Activated CD4-positive, alpha-beta T cell treated with anti-CD3 and anti-CD28 coated beads for 36 hours (primary cell): Measurements from ENCODE around the gene TULP1. TPM values are rescaled to one million over a fixed set of nuclear protein-coding genes. Genes with fewer than 3 reads are reported as not detected.

Experiments used
- ATAC-seq: fragments of 200-7000 bp; cut with Tn5 transposase; one replicate; pipeline ENCODE4 v1.10.0; 2021; ENCODE audit warnings: mild to moderate bottlenecking, moderate library complexity
- CTCF ChIA-PET: fragments of 350-600 bp; sonication (Branson Sonifier 250); formaldehyde crosslinking; loops from one replicate; lab custom pipeline; 2021; ENCODE audit warnings: antibody characterized with exemption; lab: Charles Lee
- POLR2A ChIA-PET: fragments of 350-600 bp; sonication (Branson Sonifier 250); formaldehyde crosslinking; loops from one replicate; lab custom pipeline; 2021; ENCODE audit warnings: antibody characterized with exemption, inconsistent platforms; lab: Charles Lee
- DNase-seq: peaks from one replicate; pipeline ENCODE4 v3.0.0-alpha.2; 2020
- H3K27ac Mint-ChIP-seq: one replicate; pipeline ENCODE4 v1.8.0; 2021; ENCODE audit warnings: mixed read lengths
- H3K27me3 Mint-ChIP-seq: one replicate; pipeline ENCODE4 v1.8.0; 2021; ENCODE audit warnings: mixed read lengths
- H3K36me3 Mint-ChIP-seq: one replicate; pipeline ENCODE4 v1.8.0; 2021; ENCODE audit warnings: low read depth, mixed read lengths
- H3K4me1 Mint-ChIP-seq: one replicate; pipeline ENCODE4 v1.8.0; 2021; ENCODE audit warnings: mixed read lengths
- H3K4me3 Mint-ChIP-seq: one replicate; pipeline ENCODE4 v1.8.0; 2021; ENCODE audit warnings: mild to moderate bottlenecking, moderate library complexity, mixed read lengths
- H3K9me3 Mint-ChIP-seq: one replicate; pipeline ENCODE4 v1.8.0; 2021; ENCODE audit warnings: low read depth, mixed read lengths
- intact Hi-C, 2 experiments: fragments of 100-400 bp; cut with DNase I in 1 of 2; cut with micrococcal nuclease in 1 of 2; formaldehyde crosslinking; loops; one replicate each; pipeline versions ENCODE4 v1.14.2 to v1.15.1; 2022 to 2024; cut with DNase I, micrococcal nuclease
- total RNA-seq, 2 experiments: library from RNA; stranded (reverse); gene quantifications; one replicate each; pipeline ENCODE4 v1.2.3, GENCODE V29; 2021

TULP1 gene
- total RNA-seq, 2 experiments from 2014 or later: not detected

GRCh38 chr6:35508027-35508426, 4.7 kb downstream of the TULP1 start:
- H3K36me3 Mint-ChIP-seq: no peaks in the 10 kb centered on the region
- ChIA-PET CTCF (interaction anchor here (2.1 kb wide), 1 partner anchor 44 kb away, joined by 6 read pairs; no protein-coding TSS in a partner anchor), POLR2A (interaction anchor here (1.3 kb wide), 1 partner anchor 37 kb away, joined by 7 read pairs; no protein-coding TSS in a partner anchor)
- H3K9me3 Mint-ChIP-seq: no peaks in the 10 kb centered on the region
- intact Hi-C loops: no loop called here
- DNase-seq (no peak), ATAC-seq (no peak)
- no peak overlapping the region for H3K27ac Mint-ChIP-seq
- H3K4me1 Mint-ChIP-seq: no peaks in the 10 kb centered on the region
- peaks cover 11% of the 10 kb centered on the region for H3K27me3 Mint-ChIP-seq
- H3K4me3 Mint-ChIP-seq: no peak overlapping the region

- Mint-ChIP-seq H3K27ac (no peak overlapping the region), H3K9me3 (no peaks in the 10 kb centered on the region), H3K4me3 (no peak overlapping the region), H3K27me3 (peaks cover 10% of the 10 kb centered on the region), H3K36me3 (no peaks in the 10 kb centered on the region), H3K4me1 (no peaks in the 10 kb centered on the region)
- DNase-seq (no peak), ATAC-seq (no peak)
- CTCF ChIA-PET: interaction anchor here (0.6 to 2.1 kb wide), 4 partner anchors 16 to 251 kb away, joined by 3 to 6 read pairs (median 4); no protein-coding TSS in a partner anchor
- intact Hi-C loops: no loop called here
- POLR2A ChIA-PET: interaction anchor here (0.5 to 1.3 kb wide), 2 partner anchors 36 to 851 kb away, joined by 5 to 7 read pairs; no protein-coding TSS in a partner anchor
Observed at GRCh38 chr6:35507221-35507620, 5.5 kb downstream of the TULP1 start.

GRCh38 chr6:35506536-35506935, 6.2 kb downstream of the TULP1 start:
- Mint-ChIP-seq H3K27me3 (peaks cover 11% of the 10 kb centered on the region), H3K27ac (no peak overlapping the region), H3K36me3 (no peaks in the 10 kb centered on the region), H3K9me3 (no peaks in the 10 kb centered on the region), H3K4me1 (no peaks in the 10 kb centered on the region), H3K4me3 (no peak overlapping the region)
- intact Hi-C loops: no loop called here
- ChIA-PET POLR2A (interaction anchor here (0.5 to 0.6 kb wide), 2 partner anchors 27 to 850 kb away, joined by 3 to 5 read pairs; no protein-coding TSS in a partner anchor), CTCF (interaction anchor here (0.6 to 2.1 kb wide), 4 partner anchors 10 to 46 kb away, joined by 3 to 6 read pairs (median 4); partner anchors contain the start of gene TEAD3)
- no peak for DNase-seq
- no peak for ATAC-seq

- no peak overlapping the region for H3K27ac Mint-ChIP-seq
- no peaks in the 10 kb centered on the region for H3K4me1 Mint-ChIP-seq
- ATAC-seq (no peak), DNase-seq (no peak)
- H3K27me3 Mint-ChIP-seq: peaks cover 7% of the 10 kb centered on the region
- H3K36me3 Mint-ChIP-seq: no peaks in the 10 kb centered on the region
- POLR2A ChIA-PET: interaction anchor here (0.6 kb wide), 1 partner anchor 27 kb away, joined by 3 read pairs; no protein-coding TSS in a partner anchor
- CTCF ChIA-PET: interaction anchor here (0.7 to 1.0 kb wide), 2 partner anchors 9 to 16 kb away, joined by 3 to 6 read pairs; partner anchors contain the start of gene TEAD3
- H3K4me3 Mint-ChIP-seq: no peak overlapping the region
- no peaks in the 10 kb centered on the region for H3K9me3 Mint-ChIP-seq
- intact Hi-C loops: no loop called here
Observed at GRCh38 chr6:35505999-35506412, 6.7 kb downstream of the TULP1 start.

- ChIA-PET CTCF (interaction anchor here (0.8 kb wide), 1 partner anchor 194 kb away, joined by 3 read pairs; no protein-coding TSS in a partner anchor), POLR2A (no interaction called here)
- Mint-ChIP-seq H3K4me3 (no peak overlapping the region), H3K27ac (no peak overlapping the region), H3K27me3 (peaks cover 6% of the 10 kb centered on the region), H3K4me1 (no peaks in the 10 kb centered on the region), H3K9me3 (no peaks in the 10 kb centered on the region), H3K36me3 (no peaks in the 10 kb centered on the region)
- intact Hi-C loops: no loop called here
- DNase-seq (no peak), ATAC-seq (no peak)
Observed at GRCh38 chr6:35503534-35503933, 9.2 kb downstream of the TULP1 start.

- Mint-ChIP-seq H3K9me3 (no peaks in the 10 kb centered on the region), H3K27ac (no peak overlapping the region), H3K4me1 (no peaks in the 10 kb centered on the region), H3K36me3 (no peaks in the 10 kb centered on the region), H3K4me3 (no peak overlapping the region), H3K27me3 (peaks cover 7% of the 10 kb centered on the region)
- ATAC-seq (no peak), DNase-seq (no peak)
- CTCF ChIA-PET: interaction anchor here (0.8 to 1.7 kb wide), 2 partner anchors 21 to 236 kb away, joined by 3 read pairs; partner anchors contain the start of gene ARMC12
- POLR2A ChIA-PET: no interaction called here
- intact Hi-C loops: no loop called here
Observed at GRCh38 chr6:35501784-35502183, 10.9 kb downstream of the TULP1 start.

- Mint-ChIP-seq H3K27me3 (peaks cover 7% of the 10 kb centered on the region), H3K27ac (no peak overlapping the region), H3K4me1 (no peaks in the 10 kb centered on the region), H3K36me3 (no peaks in the 10 kb centered on the region), H3K4me3 (no peak overlapping the region), H3K9me3 (no peaks in the 10 kb centered on the region)
- intact Hi-C loops: no loop called here
- DNase-seq (no peak), ATAC-seq (no peak)
- ChIA-PET POLR2A (no interaction called here), CTCF (interaction anchor here (1.7 kb wide), 1 partner anchor 22 kb away, joined by 3 read pairs; no protein-coding TSS in a partner anchor)
Observed at GRCh38 chr6:35500782-35501181, 11.9 kb downstream of the TULP1 start.

- Mint-ChIP-seq H3K4me1 (no peaks in the 10 kb centered on the region), H3K27me3 (peaks cover 7% of the 10 kb centered on the region), H3K27ac (no peak overlapping the region), H3K9me3 (no peaks in the 10 kb centered on the region), H3K36me3 (no peaks in the 10 kb centered on the region), H3K4me3 (no peak overlapping the region)
- POLR2A ChIA-PET: no interaction called here
- CTCF ChIA-PET: no interaction called here
- intact Hi-C loops: no loop called here
- DNase-seq: no peak
- no peak for ATAC-seq
Observed at GRCh38 chr6:35499372-35499771, 13.3 kb downstream of the TULP1 start.

GRCh38 chr6:35498422-35499067, 14.2 kb downstream of the TULP1 start:
- Mint-ChIP-seq H3K36me3 (no peaks in the 10 kb centered on the region), H3K4me3 (peak overlapping the region; percentile 69), H3K27ac (peak overlapping the region; percentile 12), H3K4me1 (peaks cover 4% of the 10 kb centered on the region), H3K27me3 (peaks cover 7% of the 10 kb centered on the region), H3K9me3 (no peaks in the 10 kb centered on the region)
- ATAC-seq (no peak), DNase-seq (peak; percentile 24)
- intact Hi-C loops: no loop called here
- ChIA-PET CTCF (interaction anchor here (0.8 kb wide), 1 partner anchor 239 kb away, joined by 3 read pairs; the partner anchor contains the start of gene ARMC12), POLR2A (interaction anchor here (0.9 to 2.2 kb wide), 2 partner anchors 25 to 28 kb away, joined by 5 to 11 read pairs; no protein-coding TSS in a partner anchor)

- peak; percentile 61 for ATAC-seq
- Mint-ChIP-seq H3K4me3 (peak overlapping the region; percentile 69), H3K27me3 (peaks cover 7% of the 10 kb centered on the region), H3K4me1 (peaks cover 4% of the 10 kb centered on the region), H3K9me3 (no peaks in the 10 kb centered on the region), H3K36me3 (no peaks in the 10 kb centered on the region), H3K27ac (peak overlapping the region; percentile 28)
- POLR2A ChIA-PET: interaction anchor here (0.9 to 2.2 kb wide), 2 partner anchors 24 to 27 kb away, joined by 5 to 11 read pairs; no protein-coding TSS in a partner anchor
- intact Hi-C loops: loop anchor here in 1 of 2 experiments (1.0 kb wide), 6 partner anchors 25 to 970 kb away; partner anchors contain the start of genes DEF6, FANCE, PPARD and RPL10A
- CTCF ChIA-PET: interaction anchor here (0.8 kb wide), 1 partner anchor 239 kb away, joined by 3 read pairs; the partner anchor contains the start of gene ARMC12
- DNase-seq: peak; percentile 70
Observed at GRCh38 chr6:35497571-35498421, 14.9 kb downstream of the TULP1 start.
